GM19455 (cell line): ENCODE measurements around the gene SPRR2F.

Experiments
- ATAC-seq: cut with Tn5 transposase; IDR thresholded peaks from one replicate; pipeline ENCODE4 v1.9.1; 2021; ENCODE audit not compliant: unreplicated experiment

The SPRR2F gene

GRCh38 chr1:153081736-153082135 is 31.6 kb downstream of the SPRR2F start:
- ATAC-seq: no peak

- no peak for ATAC-seq
These were observed 40.2 kb downstream of the SPRR2F start for GRCh38 chr1:153072806-153073726.

- ATAC-seq: no peak
These were observed 41.8 kb downstream of the SPRR2F start, which contains the start of gene SPRR2B for GRCh38 chr1:153071511-153071910. Gene SPRR2B, minus strand, starts transcription at chr1:153071611. Its CDS starts 772 bp downstream, at chr1:153070839.

- no peak for ATAC-seq
These were observed 43.1 kb downstream of the SPRR2F start for GRCh38 chr1:153070243-153070642.
